Activated T-cell treated with anti-CD3 and anti-CD28 coated beads, Interleukin-2, amount 50 U/mL, for 24 hours (primary cell): ENCODE data around the gene ZNF750.

Source experiments
- DNase-seq: peaks from one replicate; pipeline ENCODE4 v3.0.0-alpha.2; 2020
- H3K27ac Mint-ChIP-seq: 2 replicates; pipeline ENCODE4 v1.8.0; 2020; ENCODE audit warnings: mild to moderate bottlenecking, mixed read lengths
- H3K27me3 Mint-ChIP-seq: 2 replicates; pipeline ENCODE4 v1.8.0; 2020; ENCODE audit warnings: mixed read lengths
- H3K36me3 Mint-ChIP-seq: 2 replicates; pipeline ENCODE4 v1.8.0; 2020; ENCODE audit warnings: low read depth, mixed read lengths
- H3K4me1 Mint-ChIP-seq: 2 replicates; pipeline ENCODE4 v1.8.0; 2020; ENCODE audit warnings: low read depth, mixed read lengths
- H3K4me3 Mint-ChIP-seq: 2 replicates; pipeline ENCODE4 v1.8.0; 2020; ENCODE audit warnings: mild to moderate bottlenecking, moderate library complexity, mixed read lengths
- H3K9me3 Mint-ChIP-seq: 2 replicates; pipeline ENCODE4 v1.8.0; 2020; ENCODE audit warnings: mixed read lengths

Gene ZNF750

DNA sequence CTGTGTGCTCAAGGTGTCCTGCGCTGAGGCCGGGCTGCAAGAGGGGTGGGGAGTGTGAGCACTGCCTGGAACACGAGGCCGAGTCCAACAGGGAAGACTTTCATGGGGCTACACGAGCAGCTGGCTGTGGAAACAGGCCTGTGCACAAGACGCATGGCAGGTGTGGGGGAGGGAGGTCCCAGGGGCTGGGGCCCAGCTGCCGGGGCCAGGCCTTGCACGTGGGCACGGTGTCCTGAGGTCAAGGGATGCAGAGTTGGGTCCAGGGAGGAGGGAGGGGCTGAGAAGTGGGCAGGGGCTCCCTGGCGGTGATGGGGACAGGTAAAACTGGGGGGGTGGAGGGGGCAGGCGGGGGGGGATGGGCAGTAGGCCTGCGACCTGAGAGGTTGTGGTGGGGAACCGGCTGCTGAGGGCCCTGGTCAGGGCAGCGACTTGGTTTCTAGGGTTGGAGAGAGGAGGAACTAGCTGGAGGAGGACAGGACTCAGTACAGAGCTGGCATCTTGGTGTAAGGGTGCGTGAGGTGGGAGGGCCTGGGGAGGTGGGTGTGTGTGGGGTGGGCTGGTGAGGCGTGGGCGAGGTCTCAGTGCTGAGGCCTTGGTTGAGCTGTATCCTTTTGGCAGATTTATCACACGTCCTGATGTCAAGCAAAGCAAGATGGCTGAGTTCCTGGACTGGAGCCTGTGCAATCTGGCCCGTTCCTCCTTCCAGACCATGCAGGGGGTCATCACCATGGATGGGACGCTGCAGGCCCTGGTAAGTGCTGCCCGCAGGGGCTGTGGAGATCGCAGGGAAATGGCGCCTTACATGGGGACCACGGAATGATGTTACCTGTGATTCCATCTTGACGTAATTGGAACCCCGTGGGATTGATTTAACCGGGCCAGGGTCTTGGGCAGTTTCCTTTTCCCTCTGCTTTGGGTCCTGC, 58.6 kb downstream of the ZNF750 start:
- no peaks in the 10 kb centered on the region for H3K9me3 Mint-ChIP-seq
- no peak overlapping the region for H3K27ac Mint-ChIP-seq
- H3K36me3 Mint-ChIP-seq = peaks cover 58% of the 10 kb centered on the region
- H3K4me3 Mint-ChIP-seq = no peak overlapping the region
- H3K27me3 Mint-ChIP-seq = no peaks in the 10 kb centered on the region
- DNase-seq = no peak
- H3K4me1 Mint-ChIP-seq = peaks cover 19% of the 10 kb centered on the region

DNA sequence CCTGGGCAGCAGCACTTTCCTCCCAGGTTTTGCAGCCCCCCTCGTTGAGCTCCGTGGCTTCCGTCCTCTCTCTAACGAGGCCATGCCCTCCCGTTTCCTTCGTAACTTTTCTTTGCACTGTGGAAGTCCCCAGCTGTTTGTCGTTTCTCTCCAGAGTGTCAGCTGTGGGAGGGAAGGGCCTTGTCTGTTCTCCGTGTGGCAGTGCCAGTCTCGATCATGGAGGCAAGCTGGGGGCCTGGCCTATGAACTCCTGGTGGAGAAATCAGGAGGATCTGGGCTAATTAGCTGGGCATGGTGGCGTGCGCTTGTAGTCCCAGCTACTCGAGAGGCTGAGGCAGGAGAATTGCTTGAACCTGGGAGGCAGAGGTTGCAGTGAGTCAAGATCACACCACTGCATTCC, 59.6 kb downstream of the ZNF750 start:
- Mint-ChIP-seq H3K27ac (no peak overlapping the region), H3K27me3 (no peaks in the 10 kb centered on the region)

DNA sequence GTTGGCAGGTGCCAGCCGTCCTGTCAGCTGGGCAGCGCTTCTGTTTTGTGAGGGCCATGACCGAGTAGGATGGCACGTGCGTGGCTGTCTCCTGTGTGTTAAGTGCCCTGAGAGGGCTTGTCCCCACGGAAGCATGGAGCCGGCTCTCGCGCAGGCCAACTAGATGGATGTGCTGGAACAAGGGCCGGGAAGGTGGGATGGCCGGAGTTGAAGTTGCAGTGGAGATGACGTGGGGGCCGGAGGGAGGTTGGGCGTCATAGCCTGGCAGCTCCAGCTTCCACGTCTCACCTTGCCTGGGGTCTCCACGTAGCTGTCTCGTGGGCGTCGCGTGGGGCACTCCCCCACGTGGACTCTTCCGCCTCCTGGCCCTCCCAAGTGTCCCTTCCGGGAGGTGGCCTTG, 60.3 kb downstream of the ZNF750 start:
- Mint-ChIP-seq H3K36me3 (peaks cover 66% of the 10 kb centered on the region), H3K27me3 (no peaks in the 10 kb centered on the region)

More for the DNA sequence above, 59.6 kb downstream of the ZNF750 start:
- H3K9me3 Mint-ChIP-seq = no peaks in the 10 kb centered on the region
- no peak for DNase-seq
- no peak overlapping the region for H3K4me3 Mint-ChIP-seq
- H3K4me1 Mint-ChIP-seq = peaks cover 26% of the 10 kb centered on the region
- H3K36me3 Mint-ChIP-seq = peaks cover 60% of the 10 kb centered on the region

More for the DNA sequence above, 60.3 kb downstream of the ZNF750 start:
- no peak overlapping the region for H3K27ac Mint-ChIP-seq
- DNase-seq = no peak
- H3K4me1 Mint-ChIP-seq = peaks cover 32% of the 10 kb centered on the region
- no peaks in the 10 kb centered on the region for H3K9me3 Mint-ChIP-seq
- no peak overlapping the region for H3K4me3 Mint-ChIP-seq
